K562 (cell line): Measurements from ENCODE around the gene EPM2A. TPM values are rescaled to one million over a fixed set of nuclear protein-coding genes. Genes with fewer than 3 reads are reported as not detected.

Experiments used
- ATAC-seq: fragments of 200-7000 bp; cut with Tn5 transposase; 3 replicates; pipeline ENCODE4 v1.9.1; 2020; ENCODE audit warnings: moderate library complexity
- BruUV-seq: library from RNA; stranded (reverse); fragments of 400-500 nt; replicated peaks from 2 replicates; lab custom pipeline; 2021; lab: Mats Ljungman, UMichigan
- CTCF ChIA-PET: fragments of 300-600 bp; formaldehyde crosslinking; extraction: SDS; loops from one replicate; lab custom pipeline; 2021; ENCODE audit warnings: low intra/inter-chr PET ratio; lab: Yijun Ruan, JAX
- POLR2A ChIA-PET: fragments of 300-600, 350-650 bp; sonication (Branson Sonifier 250); formaldehyde crosslinking; extraction: SDS; loops from one replicate; lab custom pipeline; 2021; ENCODE audit warnings: antibody characterized with exemption, inconsistent platforms; lab: Yijun Ruan, JAX
- DNase-seq, 4 experiments: peaks; one replicate each; pipeline versions ENCODE4 v3.0.0 to v3.0.0-alpha.2; 2011 to 2018; ENCODE audit warnings: low spot score in 3 of 4, mixed read lengths in 3 of 4; ENCODE audit errors: extremely low read depth in 1 of 4
- FAIRE-seq: peaks from 2 replicates; lab custom pipeline; 2011; peaks lifted over from hg19 to GRCh38; lab: Jason Lieb, UNC
- H2AFZ ChIP-seq: 2 replicates; pipeline ENCODE4 v1.6.0; 2011; ENCODE audit warnings: low read depth, low read length, control low read depth, inconsistent platforms
- H3K27ac ChIP-seq: fragments of 200-600 bp; 3 replicates; pipeline ENCODE4 v1.8.0; 2011; ENCODE audit warnings: low read depth, mild to moderate bottlenecking, control low read depth, inconsistent platforms, low read length, moderate library complexity, mixed read lengths; ENCODE audit errors: extremely low read depth
- H3K27me3 ChIP-seq, 2 experiments: fragments of 300-600 bp in 1 of 2; 2 replicates in 1 of 2; 3 replicates in 1 of 2; pipeline versions ENCODE4 v1.6.0 to v1.8.0; 2011; ENCODE audit warnings: inconsistent platforms in 2 of 2, low read length in 2 of 2, mild to moderate bottlenecking in 1 of 2, mixed read lengths in 1 of 2, moderate library complexity in 1 of 2; ENCODE audit not compliant: control insufficient read depth in 2 of 2, insufficient read depth in 2 of 2
- H3K36me3 ChIP-seq: fragments of 300-600 bp; 3 replicates; pipeline ENCODE4 v1.8.0; 2011; ENCODE audit warnings: mild to moderate bottlenecking, low read length, inconsistent platforms; ENCODE audit not compliant: control insufficient read depth, insufficient read depth
- H3K4me1 ChIP-seq, 2 experiments: fragments of 200-600 bp in 1 of 2; replicated peaks in 1 of 2; 2 replicates in 1 of 2; 3 replicates in 1 of 2; pipeline versions ENCODE4 v1.5.1 to v1.8.0; 2011; ENCODE audit warnings: inconsistent platforms in 2 of 2, low read length in 2 of 2, mild to moderate bottlenecking in 1 of 2, mixed read lengths in 1 of 2, moderate library complexity in 1 of 2; ENCODE audit not compliant: control insufficient read depth in 2 of 2, insufficient read depth in 2 of 2
- H3K4me2 ChIP-seq: 2 replicates; pipeline ENCODE4 v1.6.1; 2011; ENCODE audit warnings: low read length, control low read depth, inconsistent platforms, mixed read lengths; ENCODE audit not compliant: insufficient read depth
- H3K4me3 ChIP-seq: fragments of 200-600 bp; sonication (generic), shearing (Covaris generic); 2 replicates; pipeline ENCODE4 v1.5.1; 2016; ENCODE audit warnings: control low read depth, inconsistent platforms
- H3K79me2 ChIP-seq: fragments of 200-600 bp; 3 replicates; pipeline ENCODE4 v1.8.0; 2011; ENCODE audit warnings: low read length, inconsistent platforms; ENCODE audit not compliant: control insufficient read depth, insufficient read depth
- H3K9ac ChIP-seq, 2 experiments: 2 replicates each; pipeline versions ENCODE4 v1.6.0 to v1.6.1; 2011; ENCODE audit warnings: low read depth in 2 of 2, low read length in 2 of 2, control low read depth in 1 of 2, inconsistent platforms in 1 of 2, mild to moderate bottlenecking in 1 of 2, mixed read lengths in 1 of 2; ENCODE audit not compliant: insufficient read depth in 1 of 2
- H3K9me1 ChIP-seq: one replicate; pipeline ENCODE4 v1.6.0; 2011; ENCODE audit warnings: inconsistent platforms, mild to moderate bottlenecking, low read length, moderate library complexity; ENCODE audit not compliant: control insufficient read depth, insufficient read depth
- H3K9me3 ChIP-seq: replicated peaks from 2 replicates; pipeline ENCODE4 v1.5.1; 2011; ENCODE audit warnings: low read depth, low read length, inconsistent platforms; ENCODE audit not compliant: control insufficient read depth, insufficient read depth
- H4K20me1 ChIP-seq: replicated peaks from 2 replicates; pipeline ENCODE4 v1.6.1; 2011; ENCODE audit warnings: low read length, inconsistent platforms, mixed read lengths; ENCODE audit not compliant: control insufficient read depth, insufficient read depth
- BCLAF1 ChIP-seq, 2 experiments: fragments of 450-650 bp in 1 of 2; IDR thresholded peaks; 2 replicates each; pipeline ENCODE4 v1.6.1; 2011 to 2017; ENCODE audit warnings: low read depth in 2 of 2, antibody characterized with exemption in 1 of 2, borderline replicate concordance in 1 of 2, low read length in 1 of 2, mild to moderate bottlenecking in 1 of 2, mixed read lengths in 1 of 2; ENCODE audit not compliant: control insufficient read depth in 1 of 2
- C11orf30 ChIP-seq: fragments of 450-650 bp; IDR thresholded peaks from 2 replicates; pipeline ENCODE4 v1.6.1; 2016; ENCODE audit warnings: low read depth, mild to moderate bottlenecking
- FOXJ2 ChIP-seq: fragments of 200-800 bp; sonication (Bioruptor generic); IDR thresholded peaks from 2 replicates; pipeline ENCODE4 v1.6.1; 2016; ENCODE audit warnings: missing genetic modification characterization, missing compliant biosample characterization
- MAFG ChIP-seq: fragments of 450-650 bp; conservative IDR thresholded peaks from 2 replicates; pipeline ENCODE4 v1.6.1; 2016; ENCODE audit warnings: missing genetic modification characterization, missing compliant biosample characterization
- PHB ChIP-seq: fragments of 250-450 bp; sonication (Bioruptor Pico); IDR thresholded peaks from 2 replicates; pipeline ENCODE4 v1.5.0; 2021
- PTTG1 ChIP-seq: fragments of 450-650 bp; IDR thresholded peaks from 2 replicates; pipeline ENCODE4 v1.6.1; 2016; ENCODE audit warnings: low read depth, mild to moderate bottlenecking, missing genetic modification characterization, missing compliant biosample characterization
- ZNF174 ChIP-seq: fragments of 250-450 bp; sonication (Bioruptor Pico); IDR thresholded peaks from 2 replicates; pipeline ENCODE4 v1.4.0; 2020; ENCODE audit warnings: mild to moderate bottlenecking
- ZNF316 ChIP-seq: fragments of 450-650 bp; IDR thresholded peaks from 2 replicates; pipeline ENCODE4 v1.6.1; 2016
- ZNF707 ChIP-seq: fragments of 250-450 bp; sonication (Bioruptor Pico); conservative IDR thresholded peaks from 2 replicates; pipeline ENCODE4 v1.8.0; 2022; ENCODE audit warnings: inconsistent platforms, mild to moderate bottlenecking, moderate library complexity
- WGBS: fragments of 100-300 bp; shearing (Covaris generic); methylation state at CpG from one replicate; pipeline ENCODE4 v1.1.6; 2016; ENCODE audit warnings: low coverage, mixed read lengths; ENCODE audit not compliant: insufficient coverage; ENCODE audit errors: missing lambda C conversion rate; 5-methylcytosine and 5-hydroxymethylcytosine counted together
- in situ Hi-C: fragments of 300-500 bp; cut with MboI; formaldehyde crosslinking; loops from 4 replicates; pipeline ENCODE4 v1.15.0; 2018; ENCODE audit warnings: inconsistent platforms, mixed read lengths
- intact Hi-C: fragments of 100-400 bp; cut with micrococcal nuclease; formaldehyde crosslinking; loops from 2 replicates; pipeline ENCODE4 v1.14.2; 2022
- polyA plus RNA-seq, 8 experiments: library from polyadenylated mRNA; depleted of rRNA in 4 of 8; stranded (reverse) in 5 of 8; unstranded in 3 of 8; fragments of >200 nt; fragmentation: Nextera tagmentation in 2 of 8; fragmentation: Illumina TruSeq in 1 of 8; extraction: Ambion mirVana in 2 of 8; extraction: Trizol in 1 of 8; gene quantifications; 2 replicates each; pipeline versions ENCODE4 v1.2.1 to v1.2.3, GENCODE V29; 2011 to 2014; ENCODE audit warnings: inconsistent platforms in 1 of 8, missing spikeins in 1 of 8
- total RNA-seq, 7 experiments: library from RNA; depleted of rRNA in 6 of 7; stranded (reverse); fragments of >200 nt in 6 of 7; fragmentation: Illumina TruSeq in 2 of 7; extraction: Trizol in 2 of 7; gene quantifications; 2 replicates each; pipeline versions ENCODE4 v1.2.1 to v1.2.3, GENCODE V29; 2011 to 2021; ENCODE audit warnings: low replicate concordance in 1 of 7

The EPM2A gene
- total and polyA plus RNA-seq, 9 of the 15 experiments (the other 6 are each of a cell fraction or from before 2014, with no cell fraction given), result 0.35 to 5.3 (median 2.5) TPM

- WGBS, result 8% methylated on average over 6 of the region's 6 CpGs
- Histone ChIP-seq H3K4me1 (no peaks in the 10 kb centered on the region), H3K9me1 (no peaks in the 10 kb centered on the region), H2AFZ (no peak overlapping the region), H3K79me2 (no peaks in the 10 kb centered on the region), H3K9me3 (no peaks in the 10 kb centered on the region), H3K4me2 (no peak overlapping the region), H3K27ac (no peak overlapping the region), H3K27me3 (no peaks in the 10 kb centered on the region), H3K36me3 (no peaks in the 10 kb centered on the region), H3K4me3 (no peak overlapping the region), H3K9ac (no peak overlapping the region), H4K20me1 (no peaks in the 10 kb centered on the region)
- BruUV-seq, result no TSS peak
- ChIA-PET CTCF (no interaction called here), POLR2A (no interaction called here)
- DNase-seq (no peak), FAIRE-seq (no peak), ATAC-seq (no peak)
- in situ Hi-C loops (no loop called here), intact Hi-C loops (no loop called here)
- peak; percentile 45 for TF ChIP-seq C11orf30
- peak; percentile 11; the same call in 1 of the 2 replicates for TF ChIP-seq MAFG (tag)
- no peak for TF ChIP-seq ZNF707 (CRISPR knock-in tag)
- TF ChIP-seq ZNF316, result peak; percentile 76
- no peak for TF ChIP-seq FOXJ2 (tag)
Measured at GRCh38 chr6:145660676-145661075, 74.6 kb downstream of the EPM2A start.

GRCh38 chr6:145656128-145656527 lies 79.2 kb downstream of the EPM2A start:
- Histone ChIP-seq H3K4me1 (no peaks in the 10 kb centered on the region), H4K20me1 (no peaks in the 10 kb centered on the region), H3K27me3 (no peaks in the 10 kb centered on the region), H3K9me3 (no peaks in the 10 kb centered on the region), H3K9ac (no peak overlapping the region), H3K4me3 (no peak overlapping the region), H3K36me3 (no peaks in the 10 kb centered on the region), H3K79me2 (no peaks in the 10 kb centered on the region), H3K4me2 (no peak overlapping the region), H3K27ac (no peak overlapping the region), H3K9me1 (no peaks in the 10 kb centered on the region), H2AFZ (no peak overlapping the region)
- FAIRE-seq (no peak), ATAC-seq (no peak), DNase-seq (no peak)
- in situ Hi-C loops, result no loop called here
- TF ChIP-seq BCLAF1 (IDR thresholded peaks at IDR 0.05; ENCODE audit: borderline replicate concordance in 1 of 2, control insufficient read depth in 1 of 2, low read depth in 2 of 2, low read length in 1 of 2) (no peak), PTTG1 (no peak), ZNF174 (no peak), PHB (no peak)
- BruUV-seq, result no TSS peak
- 0% methylated on average over 1 of the region's 1 CpG for WGBS
- intact Hi-C loops, result no loop called here
- ChIA-PET CTCF (no interaction called here), POLR2A (no interaction called here)
